Fibroblast of peridontal ligament (primary cell): ENCODE data around the gene TUBA1B.

Experiments
- DNase-seq: peaks from one replicate; pipeline ENCODE4 v3.0.0-alpha.2; 2010; ENCODE audit errors: extremely low read depth

The TUBA1B gene

DNA sequence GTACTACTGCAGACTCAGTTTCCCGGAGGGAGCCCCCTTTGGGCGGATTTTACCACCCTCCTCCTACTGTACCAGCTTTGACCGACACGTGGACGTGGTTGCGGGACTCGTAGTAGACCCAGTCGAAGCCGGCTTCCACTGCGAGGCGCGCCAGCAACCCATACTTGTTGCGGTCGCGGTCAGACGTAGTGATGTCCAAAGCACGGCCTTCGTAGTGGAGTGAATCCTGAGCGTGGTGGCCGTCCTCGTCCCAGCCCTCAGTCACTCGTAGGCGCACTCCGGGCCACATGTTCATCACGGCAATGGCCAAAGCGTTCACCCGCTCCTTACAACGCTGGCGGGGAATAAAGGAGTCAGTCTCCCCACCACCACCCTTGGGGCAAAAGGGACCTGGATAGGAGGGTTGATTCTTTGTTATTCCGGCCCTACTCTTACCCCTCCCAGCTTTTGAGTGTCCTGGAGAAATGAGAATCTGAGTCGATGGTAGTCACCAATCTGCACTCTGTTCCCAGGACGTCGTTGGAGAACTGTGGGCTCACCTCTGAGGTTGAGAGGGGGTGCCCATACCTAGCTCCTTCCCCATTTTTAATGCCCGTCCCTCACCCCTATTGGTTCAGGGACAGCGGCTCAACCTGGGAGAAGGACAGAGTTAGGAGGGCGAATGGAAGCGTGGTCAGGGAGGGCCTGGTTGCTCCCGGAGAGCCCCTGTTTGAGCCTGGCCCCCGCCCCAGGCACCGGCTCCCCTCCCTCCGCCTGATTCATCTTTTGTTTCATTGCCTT, 39.9 kb downstream of the TUBA1B start:
- no peak for DNase-seq

- DNase-seq: peak; percentile 42
Observed at GRCh38 chr12:49089821-49090773, 41.1 kb downstream of the TUBA1B start.

DNA sequence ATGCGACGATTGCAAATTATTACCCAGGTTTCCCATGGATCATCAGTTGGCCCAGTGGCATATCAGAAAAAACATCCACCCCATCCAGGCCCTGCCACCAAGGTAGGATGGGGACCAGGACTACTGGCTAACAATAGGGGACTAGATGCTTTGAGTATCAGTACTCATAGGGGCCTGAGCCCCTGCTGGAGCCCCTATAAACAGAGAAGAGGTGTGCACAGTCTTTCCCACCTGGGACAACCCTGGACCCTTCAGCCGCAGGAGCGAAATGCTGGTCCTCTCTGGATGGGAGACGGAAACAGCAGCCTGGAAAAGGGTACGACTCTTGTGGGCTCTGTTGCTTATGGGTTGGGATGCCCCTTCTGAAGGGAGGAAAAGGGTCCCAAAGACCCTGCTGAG, 42.3 kb downstream of the TUBA1B start:
- no peak for DNase-seq

GRCh38 chr12:49088150-49088931, 42.9 kb downstream of the TUBA1B start:
- peak; percentile 83 for DNase-seq

- DNase-seq: peak; percentile 40
Observed at GRCh38 chr12:49086116-49086515, 45.1 kb downstream of the TUBA1B start.

DNA sequence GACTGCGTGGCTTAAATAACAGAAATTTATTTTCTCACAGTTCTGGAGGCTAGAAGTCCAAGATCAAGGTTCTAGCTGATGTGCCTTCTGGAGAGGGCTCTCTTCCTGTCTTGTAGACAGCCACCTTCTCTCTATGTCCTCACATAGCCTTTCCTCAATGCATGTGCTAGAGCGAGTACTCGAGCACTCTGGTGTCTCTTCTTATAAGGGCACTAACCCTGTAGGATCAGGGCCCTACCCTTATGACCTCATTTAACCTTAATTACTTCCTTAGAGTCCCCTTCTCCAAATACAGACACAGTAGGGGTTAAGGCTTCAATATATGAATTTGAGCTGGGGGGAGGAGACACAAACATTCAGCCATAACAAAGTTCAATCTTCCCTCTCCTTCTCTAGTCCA, 46.8 kb downstream of the TUBA1B start:
- no peak for DNase-seq

DNA sequence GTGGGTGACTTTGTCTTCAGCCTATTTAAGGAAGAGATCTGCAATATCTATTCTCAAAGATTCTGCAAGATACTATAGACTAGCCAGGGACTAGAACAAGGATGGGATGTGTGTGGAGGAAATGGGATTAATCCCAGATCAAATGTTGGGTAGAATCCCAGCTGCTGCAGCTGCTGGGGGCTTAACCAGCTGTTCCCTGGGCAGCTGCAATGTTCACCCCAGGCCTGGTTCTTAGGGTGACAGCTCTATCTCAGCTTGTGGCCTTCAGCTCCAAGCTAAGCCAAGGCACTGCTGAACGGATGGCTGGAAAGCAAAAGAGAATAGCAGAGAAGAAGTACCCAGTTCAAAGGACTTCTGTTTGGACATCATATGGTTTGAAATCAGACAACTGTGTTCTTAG, 51.4 kb downstream of the TUBA1B start:
- DNase-seq: no peak
